Omental fat pad (tissue), 4 donors: Measurements from ENCODE around the gene CLK3. TPM values are rescaled to one million over a fixed set of nuclear protein-coding genes. Genes with fewer than 3 reads are reported as not detected.

Source experiments
- ATAC-seq: fragments of 150-250 bp; one replicate; pipeline ENCODE4 v1.9.1; 2016; ENCODE audit warnings: mild to moderate bottlenecking, moderate library complexity; ENCODE audit not compliant: low FRiP score
- DNase-seq: peaks from one replicate; pipeline ENCODE4 v3.0.0-alpha.2; 2019; ENCODE audit warnings: low spot score
- total RNA-seq, 4 donors: library from RNA; depleted of rRNA; stranded (reverse); fragments of >200 nt; gene quantifications; one replicate each; pipeline ENCODE4 v1.1.0, GENCODE V29; 2016
- TF ChIP-seq, protein P1 (sequence below), 3 donors: fragments of 450-650 bp; IDR thresholded peaks; one replicate each; pipeline ENCODE4 v1.5.1; 2016 to 2017; ENCODE audit warnings: antibody characterized with exemption in 3 of 3, mild to moderate bottlenecking in 3 of 3, moderate library complexity in 2 of 3

The CLK3 gene
- total RNA-seq, 4 donors from 2014 or later, result 83.8 to 153 (median 103) TPM

DNA sequence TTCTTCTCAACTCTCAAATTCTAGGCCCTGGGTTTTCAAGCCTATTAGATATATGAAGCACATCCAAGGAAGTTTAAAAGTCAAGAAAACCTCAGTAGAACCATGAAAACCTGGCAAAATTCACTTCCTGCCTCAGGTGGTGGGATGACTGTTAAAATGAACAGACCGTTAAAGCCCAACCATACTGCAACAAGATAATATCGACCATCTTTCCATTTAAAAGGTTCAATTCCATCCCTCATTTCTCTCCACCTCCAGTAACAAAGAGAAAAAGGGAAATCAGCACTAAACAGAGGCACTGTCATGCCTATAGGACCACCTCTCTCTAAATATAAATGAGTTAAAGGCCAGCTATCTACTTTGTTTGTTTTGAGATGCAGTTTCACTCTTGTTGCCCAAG is 49.0 kb downstream of the CLK3 start:
- TF ChIP-seq, protein P1, sequence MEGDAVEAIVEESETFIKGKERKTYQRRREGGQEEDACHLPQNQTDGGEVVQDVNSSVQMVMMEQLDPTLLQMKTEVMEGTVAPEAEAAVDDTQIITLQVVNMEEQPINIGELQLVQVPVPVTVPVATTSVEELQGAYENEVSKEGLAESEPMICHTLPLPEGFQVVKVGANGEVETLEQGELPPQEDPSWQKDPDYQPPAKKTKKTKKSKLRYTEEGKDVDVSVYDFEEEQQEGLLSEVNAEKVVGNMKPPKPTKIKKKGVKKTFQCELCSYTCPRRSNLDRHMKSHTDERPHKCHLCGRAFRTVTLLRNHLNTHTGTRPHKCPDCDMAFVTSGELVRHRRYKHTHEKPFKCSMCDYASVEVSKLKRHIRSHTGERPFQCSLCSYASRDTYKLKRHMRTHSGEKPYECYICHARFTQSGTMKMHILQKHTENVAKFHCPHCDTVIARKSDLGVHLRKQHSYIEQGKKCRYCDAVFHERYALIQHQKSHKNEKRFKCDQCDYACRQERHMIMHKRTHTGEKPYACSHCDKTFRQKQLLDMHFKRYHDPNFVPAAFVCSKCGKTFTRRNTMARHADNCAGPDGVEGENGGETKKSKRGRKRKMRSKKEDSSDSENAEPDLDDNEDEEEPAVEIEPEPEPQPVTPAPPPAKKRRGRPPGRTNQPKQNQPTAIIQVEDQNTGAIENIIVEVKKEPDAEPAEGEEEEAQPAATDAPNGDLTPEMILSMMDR (IDR thresholded peaks at IDR 0.05), result no peak
- ATAC-seq, result no peak

GRCh38 chr15:74667975-74668374 is 52.3 kb downstream of the CLK3 start:
- no peak for ATAC-seq
- DNase-seq, result no peak
- TF ChIP-seq, protein P1 (IDR thresholded peaks at IDR 0.05), result no peak

More for the DNA sequence above, 49.0 kb downstream of the CLK3 start:
- no peak for DNase-seq

DNA sequence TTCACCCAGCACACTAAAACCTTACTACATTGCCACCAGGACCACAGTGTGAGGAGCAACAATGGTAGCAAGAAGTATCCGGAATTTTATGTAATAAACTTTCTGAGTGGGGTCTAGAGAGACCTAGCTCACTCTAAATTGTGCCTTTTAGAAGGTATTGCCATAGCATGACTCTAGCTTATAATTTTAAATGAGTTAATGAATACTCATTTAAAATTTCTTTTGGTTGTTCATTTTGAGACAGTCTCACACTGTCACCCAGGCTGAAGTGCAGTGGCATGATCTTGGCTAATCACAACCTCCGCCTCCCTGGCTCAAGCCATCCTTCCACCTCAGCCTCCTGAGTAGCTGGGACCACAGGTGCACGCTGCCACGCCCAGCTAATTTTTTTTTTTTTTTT is 54.0 kb downstream of the CLK3 start:
- TF ChIP-seq, protein P1 (IDR thresholded peaks at IDR 0.05), result no peak
- DNase-seq, result no peak
- ATAC-seq, result no peak

GRCh38 chr15:74674161-74674560 is 58.5 kb downstream of the CLK3 start:
- no peak for ATAC-seq
- TF ChIP-seq, protein P1 (IDR thresholded peaks at IDR 0.05), result no peak
- DNase-seq, result no peak

GRCh38 chr15:74676801-74677200 is 61.2 kb downstream of the CLK3 start:
- ATAC-seq (no peak), DNase-seq (no peak)
- TF ChIP-seq, protein P1 (IDR thresholded peaks at IDR 0.05), result no peak

Other genes starting within 250 kb of the CLK3 start
- gene CYP11A1, start 248.2 kb upstream of the CLK3 start, total RNA-seq, result 1 to 10 TPM; 1.3 to 4.8 (median 1.4) TPM
- gene SEMA7A, start 181.9 kb upstream of the CLK3 start, total RNA-seq, result 1 to 10 TPM; 1.2 to 7.6 (median 3.4) TPM
- 10 to 100 TPM; 28.0 to 39.2 (median 34.8) TPM for gene UBL7, start 154.7 kb upstream of the CLK3 start, total RNA-seq
- 10 to 100 TPM in 1 of 4 donors, 1 to 10 TPM in 3; 2.2 to 16.9 (median 4.3) TPM for gene ARID3B, start 74.6 kb upstream of the CLK3 start, total RNA-seq
- 10 to 100 TPM; 12.7 to 22.7 (median 15.2) TPM for gene EDC3, start 80.2 kb downstream of the CLK3 start, total RNA-seq
- 1 to 10 TPM in 3 of 4 donors, not detected in 1; 1.9 to 8.3 (median 3.6) TPM for gene CYP1A1, start 109.7 kb downstream of the CLK3 start, total RNA-seq
- gene CYP1A2, start 133.0 kb downstream of the CLK3 start, total RNA-seq, result under 1 TPM in 1 of 4 donors, not detected in 3; 0.37 TPM
- 10 to 100 TPM; 11.6 to 43.2 (median 28.2) TPM for gene CSK, start 166.2 kb downstream of the CLK3 start, total RNA-seq
- gene LMAN1L, start 197.0 kb downstream of the CLK3 start, total RNA-seq, result not detected
- gene CPLX3, start 210.8 kb downstream of the CLK3 start, total RNA-seq, result not detected
- 10 to 100 TPM; 23.2 to 52.6 (median 41.4) TPM for gene ULK3, start 227.3 kb downstream of the CLK3 start, total RNA-seq